Skeletal muscle cell (primary cell): ENCODE data around the gene MED22.
"Not testable (repeated sequence)": the region's sequence is repeated elsewhere in the genome, so short reads cannot be mapped to it uniquely, and the experiment has no call there.

Source experiments
- DNase-seq: peaks from one replicate; pipeline ENCODE4 v3.0.0-alpha.2; 2010; ENCODE audit warnings: low read depth
- H3K4me3 ChIP-seq: 2 replicates; pipeline ENCODE4 v1.5.1; 2011; ENCODE audit warnings: low read depth, mild to moderate bottlenecking, control low read depth, low read length, moderate library complexity

Gene MED22

DNA sequence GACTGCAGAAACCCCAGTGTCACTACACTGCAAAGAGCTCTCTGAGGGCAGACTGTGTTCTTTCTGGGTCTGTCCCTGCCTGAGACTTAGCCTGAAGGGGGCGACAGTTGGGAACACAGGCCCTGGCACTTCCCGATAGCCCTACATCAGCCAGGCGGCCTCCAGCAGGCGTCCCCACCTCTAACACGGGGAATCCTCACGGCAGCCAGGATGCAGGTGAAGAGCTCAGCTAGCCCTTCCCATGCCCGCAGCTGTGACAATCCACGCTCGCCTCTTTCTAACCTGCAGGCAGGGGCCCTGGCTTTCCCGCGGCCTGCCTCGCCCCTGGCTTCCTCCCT lies 5.9 kb downstream of the MED22 start:
- no peak overlapping the region for H3K4me3 ChIP-seq
- no peak for DNase-seq

DNA sequence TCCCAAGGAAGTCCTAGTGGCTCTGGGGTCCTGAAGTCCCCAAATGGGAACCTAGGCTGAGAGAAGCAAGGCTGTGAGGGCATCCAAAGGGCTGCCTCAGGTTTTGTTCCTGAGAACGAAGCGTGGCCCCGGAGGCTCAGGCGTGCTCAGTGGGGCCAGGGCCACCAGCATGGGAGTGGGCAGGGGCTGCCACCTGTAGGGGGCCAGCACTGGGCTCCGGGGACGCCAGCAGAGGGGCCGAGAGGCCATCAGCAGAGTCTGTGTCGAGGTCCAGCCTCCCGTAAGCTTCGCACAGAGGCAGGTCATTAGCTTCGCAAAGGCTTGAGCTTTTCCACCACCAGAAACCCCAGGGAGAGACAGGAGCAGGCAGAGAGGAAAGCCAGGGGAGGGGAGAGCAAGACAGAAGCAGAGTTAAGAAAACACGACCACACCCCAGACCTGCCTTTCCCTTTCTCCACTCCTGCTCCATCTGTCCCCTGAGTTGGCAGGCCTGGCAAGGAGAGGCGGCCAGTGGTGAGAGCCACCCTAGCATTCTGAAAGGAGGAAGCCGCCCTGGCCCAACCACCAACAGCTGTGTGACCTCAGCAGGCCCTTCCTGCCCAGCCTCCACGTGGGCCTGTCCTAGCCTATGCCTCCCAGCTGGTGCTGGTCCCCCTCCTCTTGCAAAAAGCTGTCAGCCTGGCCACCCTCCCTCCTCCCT lies 6.4 kb downstream of the MED22 start:
- no peak for DNase-seq
- H3K4me3 ChIP-seq = no peak overlapping the region

GRCh38 chr9:133340916-133341315 lies 7.0 kb downstream of the MED22 start:
- DNase-seq = no peak

DNA sequence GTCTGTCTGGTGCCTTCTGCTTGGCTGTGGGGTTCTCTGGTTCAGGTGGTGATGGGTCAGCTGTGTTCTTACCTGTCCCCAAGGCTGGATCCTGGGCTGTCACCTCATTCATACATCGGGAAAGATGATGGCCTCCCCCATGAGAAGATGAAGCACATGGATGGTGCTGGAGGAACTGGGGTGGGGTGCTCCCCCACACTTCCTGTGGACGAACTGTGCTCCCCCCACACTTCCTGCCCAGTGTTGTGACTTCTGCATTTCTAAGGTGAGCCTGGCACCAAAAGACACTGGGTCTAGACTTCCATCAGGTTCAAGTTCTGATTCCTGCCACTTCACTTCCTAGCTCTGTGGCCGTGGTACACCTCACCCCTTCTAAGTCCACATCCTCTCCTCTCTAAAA lies 7.7 kb downstream of the MED22 start:
- H3K4me3 ChIP-seq = no peak overlapping the region
- DNase-seq = no peak

More at GRCh38 chr9:133340916-133341315, 7.0 kb downstream of the MED22 start:
- H3K4me3 ChIP-seq = no peak overlapping the region

GRCh38 chr9:133339641-133340040 lies 8.3 kb downstream of the MED22 start:
- no peak overlapping the region for H3K4me3 ChIP-seq
- no peak for DNase-seq

GRCh38 chr9:133335924-133336811 lies 11.8 kb downstream of the MED22 start, which contains the start of gene SURF6:
Gene SURF6 (minus strand): TSS chr9:133336188. CDS start chr9:133336132, 56 bp downstream.
- peak; percentile 60 for DNase-seq
- H3K4me3 ChIP-seq = peak within 1 kb of the TSS; percentile 81

GRCh38 chr9:133334888-133335287 lies 13.0 kb downstream of the MED22 start:
- peak overlapping the region; percentile 81 for H3K4me3 ChIP-seq
- not testable (repeated sequence) for DNase-seq

DNA sequence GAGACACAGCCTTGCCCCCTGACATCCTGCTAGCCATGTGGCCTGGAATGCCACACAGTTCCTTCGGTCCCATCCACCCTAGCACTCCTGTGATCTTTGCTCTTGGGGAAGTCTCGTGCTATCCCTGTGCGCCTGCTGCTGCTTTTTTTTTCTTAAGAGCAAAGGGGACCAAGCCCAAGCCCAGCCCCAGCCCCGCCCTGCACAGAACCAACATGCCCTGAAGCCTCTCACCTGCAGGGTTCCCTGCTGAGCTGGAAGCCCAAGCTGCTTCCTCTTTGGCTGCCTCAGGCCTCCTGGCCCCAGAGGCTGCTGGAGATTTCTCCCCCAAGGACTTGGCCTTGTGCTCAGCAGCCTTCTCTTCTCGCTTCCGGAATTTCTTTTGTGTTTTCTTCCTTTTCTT lies 13.8 kb downstream of the MED22 start:
- no peak overlapping the region for H3K4me3 ChIP-seq
- DNase-seq = no peak

GRCh38 chr9:133333566-133333965 lies 14.4 kb downstream of the MED22 start:
- H3K4me3 ChIP-seq = no peak overlapping the region
- DNase-seq = no peak

DNA sequence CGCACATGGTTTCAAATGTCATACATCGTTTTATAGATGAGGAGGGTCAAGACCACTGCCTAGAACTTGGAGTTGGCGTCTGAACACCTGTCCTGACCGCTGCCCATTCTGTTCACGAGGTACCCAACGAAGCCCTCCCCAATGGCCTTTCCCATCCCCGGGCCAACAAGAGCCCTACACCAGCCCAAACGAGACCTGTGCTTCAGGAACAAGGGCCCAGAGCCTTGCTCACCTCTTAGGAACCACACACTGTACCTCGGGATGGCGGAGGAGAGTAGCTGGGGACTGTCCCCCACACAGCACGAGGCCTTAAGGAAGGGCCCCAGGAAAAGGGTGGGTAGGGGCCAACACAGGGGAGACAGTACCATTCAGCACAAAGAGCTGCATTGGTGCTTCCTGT lies 14.9 kb downstream of the MED22 start:
- no peak overlapping the region for H3K4me3 ChIP-seq
- no peak for DNase-seq

GRCh38 chr9:133332381-133332730 lies 15.6 kb downstream of the MED22 start:
- H3K4me3 ChIP-seq = no peak overlapping the region
- DNase-seq = no peak

DNA sequence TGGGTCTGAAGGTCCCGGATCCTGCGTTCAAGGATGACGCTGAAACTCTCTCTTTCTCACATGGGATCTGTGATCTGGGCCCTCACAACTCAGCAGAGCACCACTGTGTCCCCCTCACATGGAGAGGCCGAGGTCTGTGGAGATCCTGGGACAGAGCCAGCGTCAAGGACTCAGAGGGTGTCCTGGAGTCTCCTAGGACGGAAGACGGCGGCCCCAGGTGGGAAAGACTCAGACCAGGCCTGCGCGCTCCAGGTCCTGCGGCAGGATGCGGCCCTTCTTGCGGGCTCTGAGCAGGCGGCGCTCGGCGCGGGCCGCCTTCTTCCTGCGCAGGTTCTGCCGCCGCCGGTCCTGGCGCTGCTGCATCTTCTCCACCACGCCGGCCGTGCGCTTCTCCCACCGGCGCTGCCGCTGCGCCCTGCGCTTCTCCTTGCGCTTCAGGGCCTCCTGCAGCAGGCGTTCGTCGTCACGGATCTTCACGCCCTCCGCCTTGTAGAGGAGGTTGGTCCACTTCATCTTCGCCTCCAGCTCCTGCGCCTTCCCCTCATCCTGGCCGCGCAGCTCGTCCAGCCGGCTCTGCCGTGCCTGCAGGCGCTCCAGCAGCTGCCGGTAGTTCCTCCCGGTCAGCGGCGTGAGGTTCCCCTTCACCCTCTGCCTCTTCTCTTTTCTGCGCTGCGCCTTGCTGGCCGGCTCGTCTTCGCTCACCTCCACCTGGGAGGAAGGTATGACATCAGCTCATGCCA lies 16.1 kb downstream of the MED22 start:
- DNase-seq = no peak
- no peak overlapping the region for H3K4me3 ChIP-seq

GRCh38 chr9:133331221-133331620 lies 16.7 kb downstream of the MED22 start:
- no peak overlapping the region for H3K4me3 ChIP-seq
- no peak for DNase-seq

- not testable (repeated sequence) for DNase-seq, H3K4me3 ChIP-seq
Measured at GRCh38 chr9:133329306-133330156, 18.4 kb downstream of the MED22 start.

DNA sequence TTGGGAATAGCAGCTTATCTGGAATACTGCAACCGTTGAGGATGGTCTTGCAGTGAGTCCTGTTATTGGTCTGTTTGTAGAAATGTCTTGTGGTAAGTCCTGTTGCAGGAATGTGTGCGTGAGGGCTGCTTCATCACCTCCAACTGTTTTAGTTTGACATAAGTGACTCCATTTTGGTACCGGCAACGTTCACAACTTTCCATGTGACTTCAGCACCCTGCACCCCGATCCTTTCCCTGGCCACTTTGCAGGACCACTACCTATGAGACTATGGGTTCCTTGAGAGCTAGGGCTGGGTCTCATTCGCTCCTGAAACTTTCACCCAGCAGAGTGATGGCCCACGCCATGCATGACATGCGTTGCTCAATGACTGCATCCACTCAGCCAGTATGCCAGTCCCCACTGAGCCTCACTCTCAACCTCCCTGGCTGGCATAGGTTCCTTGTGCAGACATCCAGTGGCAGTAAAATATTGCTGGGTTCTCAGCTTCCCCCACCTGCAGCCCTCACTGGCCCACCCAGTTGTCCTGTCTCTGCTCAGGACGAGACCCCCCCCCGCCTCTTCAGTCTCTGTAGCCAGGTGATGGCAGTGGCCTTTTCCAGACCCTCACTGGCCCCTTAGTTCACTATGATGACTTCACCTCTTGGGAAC lies 20.0 kb downstream of the MED22 start:
- no peak overlapping the region for H3K4me3 ChIP-seq
- no peak for DNase-seq

GRCh38 chr9:133327021-133327420 lies 20.9 kb downstream of the MED22 start:
- DNase-seq, H3K4me3 ChIP-seq: not testable (repeated sequence)

GRCh38 chr9:133323991-133324703 lies 23.8 kb downstream of the MED22 start:
- H3K4me3 ChIP-seq = no peak overlapping the region
- no peak for DNase-seq

- no peak overlapping the region for H3K4me3 ChIP-seq
- DNase-seq = no peak
Measured at GRCh38 chr9:133323211-133323610, 24.7 kb downstream of the MED22 start.
